A549 (cell line): Measurements from ENCODE around the gene MTFMT. TPM values are rescaled to one million over a fixed set of nuclear protein-coding genes. Genes with fewer than 3 reads are reported as not detected.

Experiments used
- ATAC-seq, 2 experiments: fragments of 200-7000 bp in 1 of 2; fragments of >200 bp in 1 of 2; cut with Nextera tagmentation in 1 of 2; cut with Tn5 transposase in 1 of 2; 3 replicates each; pipeline versions ENCODE4 v1.8.0 to v1.9.1; 2018 to 2020; ENCODE audit warnings: mild to moderate bottlenecking in 1 of 2, moderate library complexity in 1 of 2
- CTCF ChIA-PET: fragments of 300-600 bp; sonication (Branson Sonifier 250); formaldehyde crosslinking; extraction: SDS; loops from one replicate; lab custom pipeline; 2021; ENCODE audit warnings: antibody characterized with exemption, inconsistent platforms; lab: Yijun Ruan, JAX
- POLR2A ChIA-PET: fragments of 350-600 bp; formaldehyde crosslinking; extraction: SDS; loops from one replicate; lab custom pipeline; 2021; ENCODE audit warnings: antibody characterized with exemption, inconsistent platforms; lab: Yijun Ruan, JAX
- DNase-seq, 2 experiments: peaks; one replicate each; pipeline versions ENCODE4 v3.0.0 to v3.0.0-alpha.2; 2011 to 2016; ENCODE audit warnings: low read depth in 1 of 2, low spot score in 1 of 2
- FAIRE-seq: peaks from 2 replicates; lab custom pipeline; 2011; peaks lifted over from hg19 to GRCh38; lab: Jason Lieb, UNC
- H3K27ac ChIP-seq, 2 experiments: fragments of >200 bp; sonication (Bioruptor Twin); formaldehyde crosslinking; 3 replicates each; pipeline ENCODE4 v1.5.1; 2016 to 2017
- H3K4me1 ChIP-seq: fragments of >200 bp; sonication (Bioruptor Twin); formaldehyde crosslinking; 3 replicates; pipeline ENCODE4 v1.6.1; 2016
- H3K4me2 ChIP-seq: fragments of >200 bp; sonication (Bioruptor Twin); formaldehyde crosslinking; 3 replicates; pipeline ENCODE4 v1.6.1; 2016
- H3K4me3 ChIP-seq: fragments of >200 bp; sonication (Bioruptor Twin); formaldehyde crosslinking; 3 replicates; pipeline ENCODE4 v1.5.1; 2016
- H3K9me3 ChIP-seq: fragments of >200 bp; sonication (Bioruptor Twin); formaldehyde crosslinking; 3 replicates; pipeline ENCODE4 v1.6.1; 2016
- CBX8 ChIP-seq: fragments of 200-600 bp; sonication (generic); IDR thresholded peaks from 2 replicates; pipeline ENCODE4 v1.6.1; 2016
- CHD2 ChIP-seq: fragments of 150-350 bp; IDR thresholded peaks from 2 replicates; pipeline ENCODE4 v1.6.1; 2014; ENCODE audit warnings: low read length; ENCODE audit not compliant: partially characterized antibody
- CHD4 ChIP-seq: fragments of 200-600 bp; sonication (generic); IDR thresholded peaks from 2 replicates; pipeline ENCODE4 v1.6.1; 2016; ENCODE audit warnings: antibody characterized with exemption, mild to moderate bottlenecking, borderline replicate concordance
- E2F6 ChIP-seq: IDR thresholded peaks from 2 replicates; pipeline ENCODE4 v1.6.1; 2012; ENCODE audit warnings: low read depth, borderline replicate concordance
- KDM5A ChIP-seq: fragments of 200-600 bp; sonication (generic); IDR thresholded peaks from 2 replicates; pipeline ENCODE4 v1.6.1; 2016; ENCODE audit warnings: antibody characterized with exemption, mild to moderate bottlenecking
- MAFK ChIP-seq: fragments of 450-650 bp; IDR thresholded peaks from 2 replicates; pipeline ENCODE4 v1.6.1; 2014; ENCODE audit not compliant: partially characterized antibody
- PBX3 ChIP-seq: IDR thresholded peaks from 2 replicates; pipeline ENCODE4 v1.6.1; 2012
- PHF8 ChIP-seq: fragments of 200-600 bp; sonication (generic); IDR thresholded peaks from 2 replicates; pipeline ENCODE4 v1.6.1; 2016; ENCODE audit warnings: low read depth, mild to moderate bottlenecking, antibody characterized with exemption, moderate library complexity, borderline replicate concordance
- POLR2A ChIP-seq: IDR thresholded peaks from 2 replicates; pipeline ENCODE4 v1.6.1; 2012; ENCODE audit warnings: mild to moderate bottlenecking, low read length
- POLR2AphosphoS2 ChIP-seq: conservative IDR thresholded peaks from 2 replicates; pipeline ENCODE4 v1.6.1; 2012; ENCODE audit warnings: low read length, improper control_type of control experiment, inconsistent platforms
- RCOR1 ChIP-seq: fragments of 150-350 bp; IDR thresholded peaks from 2 replicates; pipeline ENCODE4 v1.6.1; 2014; ENCODE audit warnings: antibody characterized with exemption, low read length, low read depth
- REST ChIP-seq: fragments of 200-600 bp; sonication (generic); IDR thresholded peaks from 2 replicates; pipeline ENCODE4 v1.6.1; 2016; ENCODE audit warnings: antibody characterized with exemption, mild to moderate bottlenecking, moderate library complexity
- SMC3 ChIP-seq: fragments of >200 bp; sonication (Bioruptor Twin); formaldehyde crosslinking; IDR thresholded peaks from 3 replicates; pipeline ENCODE4 v1.6.1; 2018; ENCODE audit warnings: inconsistent platforms
- SREBF2 ChIP-seq: fragments of 450-650 bp; IDR thresholded peaks from 2 replicates; pipeline ENCODE4 v1.6.1; 2014; ENCODE audit warnings: mild to moderate bottlenecking, moderate library complexity
- TFCP2L1 ChIP-seq: fragments of 250-450 bp; sonication (Bioruptor Pico); IDR thresholded peaks from 2 replicates; pipeline ENCODE4 v1.5.0; 2021; ENCODE audit warnings: mild to moderate bottlenecking
- WGBS: methylation state at CpG from one replicate; pipeline ENCODE4 v1.1.6; 2017; ENCODE audit errors: missing lambda C conversion rate; 5-methylcytosine and 5-hydroxymethylcytosine counted together
- polyA plus RNA-seq, 4 experiments: library from polyadenylated mRNA; depleted of rRNA in 3 of 4; stranded (reverse); fragments of >200 nt; fragmentation: RNase III in 1 of 4; extraction: RNeasy Plus Mini Kit Qiagen cat#74134 plus additional on column Dnase treatment in 1 of 4; gene quantifications; 2 replicates in 3 of 4; 3 replicates in 1 of 4; pipeline ENCODE4 v1.2.3, GENCODE V29; 2011 to 2017

Gene MTFMT
- polyA plus RNA-seq, 2 of the 4 experiments (the other 2 are of a cell fraction), result 21.4 to 23.4 TPM

- Histone ChIP-seq H3K27ac (no peak overlapping the region), H3K4me1 (no peaks in the 10 kb centered on the region), H3K4me3 (no peak overlapping the region), H3K4me2 (no peak overlapping the region), H3K9me3 (no peaks in the 10 kb centered on the region)
- POLR2A ChIA-PET, result interaction anchor here (0.5 kb wide), 2 partner anchors 14 to 1459 kb away, joined by 3 to 4 read pairs; no protein-coding TSS in a partner anchor
- no peak for TF ChIP-seq PHF8
- no peak for TF ChIP-seq PBX3
- no peak for TF ChIP-seq CHD4
- no peak for TF ChIP-seq POLR2A
- TF ChIP-seq TFCP2L1 (CRISPR knock-in tag), result no peak
- TF ChIP-seq RCOR1, result no peak
- ATAC-seq, result 0 out of 6 replicates have a peak, but pooled peaks of 1 of the 2 experiments have one; percentile 16
- CTCF ChIA-PET, result interaction anchor here (0.6 to 1.9 kb wide), 5 partner anchors 11 to 115 kb away, joined by 3 to 8 read pairs (median 3); no protein-coding TSS in a partner anchor
- 70% methylated on average over 4 of the region's 4 CpGs for WGBS
- no peak for DNase-seq
- peak; percentile 72 for FAIRE-seq
These were observed 31.6 kb downstream of the MTFMT start for GRCh38 chr15:64997745-64998375.

GRCh38 chr15:64997066-64997465 is 32.4 kb downstream of the MTFMT start:
- FAIRE-seq, result no peak
- H3K4me2 ChIP-seq, result no peak overlapping the region
- H3K4me1 ChIP-seq, result no peaks in the 10 kb centered on the region
- no peak for TF ChIP-seq POLR2AphosphoS2
- no peak overlapping the region for H3K27ac ChIP-seq
- no peak for ATAC-seq
- ChIA-PET CTCF (interaction anchor here (0.6 to 1.9 kb wide), 5 partner anchors 8 to 114 kb away, joined by 3 to 8 read pairs (median 3); no protein-coding TSS in a partner anchor), POLR2A (no interaction called here)
- H3K9me3 ChIP-seq, result no peaks in the 10 kb centered on the region
- H3K4me3 ChIP-seq, result no peak overlapping the region
- no peak for DNase-seq
- 58% methylated on average over 5 of the region's 5 CpGs for WGBS

- TF ChIP-seq REST (no peak), MAFK (peak; percentile 98), E2F6 (no peak), SMC3 (no peak), SREBF2 (no peak)
- WGBS, result 45% methylated on average over 1 of the region's 1 CpG
- H3K9me3 ChIP-seq, result no peaks in the 10 kb centered on the region
- ChIA-PET CTCF (interaction anchor here (0.5 to 0.9 kb wide), 3 partner anchors 9 to 524 kb away, joined by 3 read pairs; no protein-coding TSS in a partner anchor), POLR2A (no interaction called here)
- H3K4me3 ChIP-seq, result no peak overlapping the region
- no peak for DNase-seq
- peaks cover 11% of the 10 kb centered on the region for H3K4me1 ChIP-seq
- no peak for ATAC-seq
- no peak overlapping the region for H3K4me2 ChIP-seq
- FAIRE-seq, result no peak
- no peak overlapping the region for H3K27ac ChIP-seq
These were observed 36.1 kb downstream of the MTFMT start for GRCh38 chr15:64993290-64993689.

GRCh38 chr15:64991536-64992135 is 37.8 kb downstream of the MTFMT start:
- H3K27ac ChIP-seq, result no peak overlapping the region
- peaks cover 14% of the 10 kb centered on the region for H3K4me1 ChIP-seq
- no peak for DNase-seq
- no peak overlapping the region for H3K4me2 ChIP-seq
- FAIRE-seq, result peak; percentile 28
- WGBS, result 51% methylated on average over 2 of the region's 2 CpGs
- TF ChIP-seq CHD2 (no peak), KDM5A (no peak), TFCP2L1 (CRISPR knock-in tag) (no peak), RCOR1 (no peak), CBX8 (no peak)
- ATAC-seq, result no peak
- ChIA-PET POLR2A (no interaction called here), CTCF (interaction anchor here (0.6 to 1.2 kb wide), 2 partner anchors 260 to 532 kb away, joined by 3 read pairs; no protein-coding TSS in a partner anchor)
- H3K9me3 ChIP-seq, result no peaks in the 10 kb centered on the region
- H3K4me3 ChIP-seq, result no peak overlapping the region
